ENCODE measurements around the gene QARS1. TPM values are rescaled to one million over a fixed set of nuclear protein-coding genes. Genes with fewer than 3 reads are reported as not detected.

The QARS1 gene
- total and polyA plus RNA-seq, 9 donors = 232 to 290 (median 272) TPM

- 2% methylated on average over 16 of the region's 30 CpGs for WGBS (ENCODE audit: insufficient coverage)
These were observed 28.8 kb upstream of the QARS1 start for GRCh38 chr3:49133226-49133951.

DNA sequence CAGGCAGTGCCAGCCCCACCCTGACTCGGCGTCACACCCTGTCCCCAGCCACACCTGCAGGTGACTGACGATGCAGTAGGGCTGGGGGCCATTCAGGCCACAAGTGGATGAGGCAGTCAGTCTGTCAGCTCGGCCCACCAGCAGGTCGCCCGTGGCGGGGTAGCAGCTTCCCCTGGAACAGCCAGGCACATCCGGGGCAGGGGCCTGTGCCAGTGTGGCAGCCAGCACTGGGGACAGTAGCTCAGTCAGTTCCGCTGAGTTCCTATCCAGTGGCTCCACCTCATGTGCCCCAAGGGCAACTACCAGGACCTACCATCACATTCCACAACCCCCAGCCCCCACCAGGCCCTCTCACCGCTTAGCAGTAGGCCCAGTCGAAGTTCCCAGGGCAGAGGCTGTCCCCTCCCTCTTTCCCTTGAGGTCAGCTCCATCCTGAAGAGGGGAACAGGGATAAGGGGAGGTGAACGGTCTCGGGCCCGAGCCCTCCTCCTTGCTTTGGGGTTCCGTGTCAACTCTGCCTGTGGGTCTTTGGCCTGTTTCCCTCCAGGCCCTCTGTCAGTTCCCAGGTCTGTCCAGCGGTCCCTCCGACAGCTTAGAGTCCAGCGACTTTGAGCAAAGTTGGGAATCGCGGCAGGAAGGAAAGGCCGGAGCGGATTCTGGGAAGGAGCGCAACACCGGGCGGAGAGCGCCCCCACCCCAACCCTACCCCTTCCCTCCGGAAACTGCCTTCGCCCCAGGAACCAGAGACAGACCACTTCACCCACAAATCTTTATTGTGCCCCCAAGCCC lies 28.1 kb upstream of the QARS1 start, which contains the start of gene LAMB2:
LAMB2 (minus strand) TSS at position 614 of the 789 bp plus-strand sequence; CDS start at position 431, 183 bp downstream.
- peaks cover 33% of the 10 kb centered on the region for H3K4me1 ChIP-seq (ENCODE audit: control insufficient read depth, insufficient read depth, low read length)
- no peaks in the 10 kb centered on the region for H3K9me3 ChIP-seq (replicated peaks; ENCODE audit: control insufficient read depth, low read depth, low read length)
- H3K36me3 ChIP-seq (ENCODE audit: control insufficient read depth, insufficient read depth, low read length) = peaks cover 40% of the 10 kb centered on the region
- DNase-seq = peak; percentile 93
- WGBS (ENCODE audit: insufficient coverage) = 11% methylated on average over 11 of the region's 28 CpGs
- H3K4me3 ChIP-seq (ENCODE audit: low read length) = peak within 1 kb of the TSS; percentile 95
- no peaks in the 10 kb centered on the region for H3K27me3 ChIP-seq (ENCODE audit: control insufficient read depth, insufficient read depth, low read length)
- H3K27ac ChIP-seq (ENCODE audit: low read length) = peak within 1 kb of the TSS; percentile 87

More at GRCh38 chr3:49133226-49133951, 28.8 kb upstream of the QARS1 start:
- no peaks in the 10 kb centered on the region for H3K27me3 ChIP-seq (ENCODE audit: control insufficient read depth, insufficient read depth, low read length)
- H3K36me3 ChIP-seq (ENCODE audit: control insufficient read depth, insufficient read depth, low read length) = peaks cover 35% of the 10 kb centered on the region
- H3K4me1 ChIP-seq (ENCODE audit: control insufficient read depth, insufficient read depth, low read length) = peaks cover 33% of the 10 kb centered on the region
- H3K9me3 ChIP-seq (replicated peaks; ENCODE audit: control insufficient read depth, low read depth, low read length) = no peaks in the 10 kb centered on the region
- peak; percentile 96 for DNase-seq
- peak overlapping the region; percentile 87 for H3K27ac ChIP-seq (ENCODE audit: low read length)
- peak overlapping the region; percentile 95 for H3K4me3 ChIP-seq (ENCODE audit: low read length)

DNA sequence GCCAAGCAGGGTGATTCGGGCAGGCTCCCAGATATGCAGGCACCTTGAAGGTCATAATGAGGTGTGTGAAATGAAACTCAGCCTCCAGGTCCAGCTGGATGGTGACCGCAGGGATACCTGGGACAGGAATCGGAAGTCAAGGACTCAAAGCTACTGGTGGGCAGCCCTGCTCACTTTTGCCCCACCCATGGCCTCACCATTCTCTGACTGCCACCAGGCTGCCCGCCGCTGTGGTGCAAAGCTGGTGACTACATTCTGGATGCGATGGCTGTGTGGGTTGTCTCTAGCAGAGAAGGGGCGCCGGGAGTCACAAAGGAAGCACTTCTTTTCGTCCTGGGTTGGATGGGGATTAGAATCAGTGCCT lies 27.5 kb upstream of the QARS1 start:
- Histone ChIP-seq H3K27me3 (ENCODE audit: control insufficient read depth, insufficient read depth, low read length) (no peaks in the 10 kb centered on the region), H3K36me3 (ENCODE audit: control insufficient read depth, insufficient read depth, low read length) (peaks cover 42% of the 10 kb centered on the region), H3K9me3 (replicated peaks; ENCODE audit: control insufficient read depth, low read depth, low read length) (no peaks in the 10 kb centered on the region), H3K27ac (ENCODE audit: low read length) (peak overlapping the region; percentile 87), H3K4me3 (ENCODE audit: low read length) (peak overlapping the region; percentile 95), H3K4me1 (ENCODE audit: control insufficient read depth, insufficient read depth, low read length) (peaks cover 33% of the 10 kb centered on the region)
- DNase-seq = no peak
- WGBS (ENCODE audit: insufficient coverage) = 43% methylated on average over 2 of the region's 9 CpGs

DNA sequence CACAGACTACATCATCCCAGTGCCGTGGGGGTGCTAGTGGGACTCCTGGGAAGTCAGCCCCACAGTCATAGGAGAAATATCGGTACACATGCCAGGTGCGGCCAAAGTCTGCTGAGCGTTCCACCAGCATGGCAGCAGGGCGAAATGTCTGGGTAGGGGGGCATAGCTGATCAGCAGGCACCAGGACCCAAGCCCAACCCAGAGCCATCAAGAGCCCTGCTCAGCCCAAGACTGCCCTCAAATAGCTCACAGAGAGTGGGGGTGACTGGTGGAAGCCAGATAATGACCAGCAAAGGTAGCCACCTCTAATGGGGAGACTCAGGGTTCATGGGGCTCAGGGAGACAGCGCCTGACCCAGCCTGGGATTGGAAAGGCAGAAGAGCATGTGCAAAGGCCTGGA lies 27.0 kb upstream of the QARS1 start:
- H3K9me3 ChIP-seq (replicated peaks; ENCODE audit: control insufficient read depth, low read depth, low read length) = no peaks in the 10 kb centered on the region
- WGBS (ENCODE audit: insufficient coverage) = 89% methylated on average over 6 of the region's 6 CpGs
- no peak for DNase-seq
- H3K4me3 ChIP-seq (ENCODE audit: low read length) = peak overlapping the region; percentile 95
- peak overlapping the region; percentile 13 for H3K27ac ChIP-seq (ENCODE audit: low read length)
- H3K27me3 ChIP-seq (ENCODE audit: control insufficient read depth, insufficient read depth, low read length) = no peaks in the 10 kb centered on the region
- H3K4me1 ChIP-seq (ENCODE audit: control insufficient read depth, insufficient read depth, low read length) = peaks cover 33% of the 10 kb centered on the region
- H3K36me3 ChIP-seq (ENCODE audit: control insufficient read depth, insufficient read depth, low read length) = peaks cover 46% of the 10 kb centered on the region

- peak overlapping the region; percentile 13 for H3K27ac ChIP-seq (ENCODE audit: low read length)
These were observed 26.5 kb upstream of the QARS1 start for GRCh38 chr3:49131040-49131439.

DNA sequence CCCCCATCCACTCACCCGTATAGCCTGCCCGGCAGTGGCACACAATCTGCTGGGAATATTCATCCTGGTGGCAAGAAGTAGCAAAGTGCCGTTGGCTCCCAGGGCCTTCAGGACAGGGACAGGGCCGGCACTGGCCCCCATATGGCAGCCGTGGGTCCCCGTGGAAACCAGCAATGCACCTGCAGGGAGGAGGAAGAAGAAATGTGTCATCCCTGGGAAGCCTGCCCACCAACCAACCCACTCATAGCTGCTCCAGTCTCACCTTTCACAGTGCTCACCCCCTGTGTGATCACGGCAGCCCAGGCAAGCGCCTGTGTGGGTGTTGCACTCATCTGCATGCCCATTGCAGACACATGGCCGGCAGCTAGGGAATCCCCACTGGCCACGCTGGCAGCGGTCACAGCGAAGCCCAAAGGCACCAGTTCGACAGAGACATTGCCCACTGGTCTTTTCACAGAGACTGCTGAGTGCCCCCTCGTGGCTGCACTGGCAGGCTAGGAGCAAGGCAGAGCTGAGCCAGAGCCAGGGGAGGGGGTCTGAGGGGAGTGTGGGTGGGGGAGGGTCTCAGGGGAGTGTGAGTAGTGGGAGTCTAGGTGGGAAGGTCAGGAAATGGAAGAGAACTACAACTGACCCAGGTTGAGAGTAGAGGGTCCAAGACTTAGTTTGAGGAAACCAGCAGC lies 20.6 kb upstream of the QARS1 start:
- WGBS (ENCODE audit: insufficient coverage) = 63% methylated on average over 10 of the region's 14 CpGs
- peaks cover 84% of the 10 kb centered on the region for H3K36me3 ChIP-seq (ENCODE audit: control insufficient read depth, insufficient read depth, low read length)
- no peaks in the 10 kb centered on the region for H3K9me3 ChIP-seq (replicated peaks; ENCODE audit: control insufficient read depth, low read depth, low read length)
- peaks cover 9% of the 10 kb centered on the region for H3K4me1 ChIP-seq (ENCODE audit: control insufficient read depth, insufficient read depth, low read length)
- H3K27ac ChIP-seq (ENCODE audit: low read length) = no peak overlapping the region
- no peak overlapping the region for H3K4me3 ChIP-seq (ENCODE audit: low read length)
- no peak for DNase-seq
- no peaks in the 10 kb centered on the region for H3K27me3 ChIP-seq (ENCODE audit: control insufficient read depth, insufficient read depth, low read length)

More at GRCh38 chr3:49131040-49131439, 26.5 kb upstream of the QARS1 start:
- WGBS (ENCODE audit: insufficient coverage) = 86% methylated on average over 6 of the region's 12 CpGs
- H3K9me3 ChIP-seq (replicated peaks; ENCODE audit: control insufficient read depth, low read depth, low read length) = no peaks in the 10 kb centered on the region
- no peak for DNase-seq
- H3K4me3 ChIP-seq (ENCODE audit: low read length) = peak overlapping the region; percentile 95
- peaks cover 33% of the 10 kb centered on the region for H3K4me1 ChIP-seq (ENCODE audit: control insufficient read depth, insufficient read depth, low read length)
- H3K27me3 ChIP-seq (ENCODE audit: control insufficient read depth, insufficient read depth, low read length) = no peaks in the 10 kb centered on the region
- peaks cover 51% of the 10 kb centered on the region for H3K36me3 ChIP-seq (ENCODE audit: control insufficient read depth, insufficient read depth, low read length)

- Histone ChIP-seq H3K4me1 (ENCODE audit: control insufficient read depth, insufficient read depth, low read length) (peaks cover 15% of the 10 kb centered on the region), H3K27me3 (ENCODE audit: control insufficient read depth, insufficient read depth, low read length) (no peaks in the 10 kb centered on the region), H3K27ac (ENCODE audit: low read length) (no peak overlapping the region), H3K36me3 (ENCODE audit: control insufficient read depth, insufficient read depth, low read length) (peaks cover 77% of the 10 kb centered on the region), H3K4me3 (ENCODE audit: low read length) (no peak overlapping the region), H3K9me3 (replicated peaks; ENCODE audit: control insufficient read depth, low read depth, low read length) (no peaks in the 10 kb centered on the region)
- DNase-seq = no peak
- WGBS (ENCODE audit: insufficient coverage) = 90% methylated on average over 7 of the region's 7 CpGs
These were observed 19.6 kb upstream of the QARS1 start for GRCh38 chr3:49124203-49124602.

- H3K36me3 ChIP-seq (ENCODE audit: control insufficient read depth, insufficient read depth, low read length) = peaks cover 77% of the 10 kb centered on the region
- WGBS (ENCODE audit: insufficient coverage) = 93% methylated on average over 15 of the region's 17 CpGs
- DNase-seq = no peak
- no peak overlapping the region for H3K27ac ChIP-seq (ENCODE audit: low read length)
- no peaks in the 10 kb centered on the region for H3K27me3 ChIP-seq (ENCODE audit: control insufficient read depth, insufficient read depth, low read length)
- no peaks in the 10 kb centered on the region for H3K9me3 ChIP-seq (replicated peaks; ENCODE audit: control insufficient read depth, low read depth, low read length)
- peaks cover 18% of the 10 kb centered on the region for H3K4me1 ChIP-seq (ENCODE audit: control insufficient read depth, insufficient read depth, low read length)
- no peak overlapping the region for H3K4me3 ChIP-seq (ENCODE audit: low read length)
These were observed 19.1 kb upstream of the QARS1 start for GRCh38 chr3:49123687-49124086.

DNA sequence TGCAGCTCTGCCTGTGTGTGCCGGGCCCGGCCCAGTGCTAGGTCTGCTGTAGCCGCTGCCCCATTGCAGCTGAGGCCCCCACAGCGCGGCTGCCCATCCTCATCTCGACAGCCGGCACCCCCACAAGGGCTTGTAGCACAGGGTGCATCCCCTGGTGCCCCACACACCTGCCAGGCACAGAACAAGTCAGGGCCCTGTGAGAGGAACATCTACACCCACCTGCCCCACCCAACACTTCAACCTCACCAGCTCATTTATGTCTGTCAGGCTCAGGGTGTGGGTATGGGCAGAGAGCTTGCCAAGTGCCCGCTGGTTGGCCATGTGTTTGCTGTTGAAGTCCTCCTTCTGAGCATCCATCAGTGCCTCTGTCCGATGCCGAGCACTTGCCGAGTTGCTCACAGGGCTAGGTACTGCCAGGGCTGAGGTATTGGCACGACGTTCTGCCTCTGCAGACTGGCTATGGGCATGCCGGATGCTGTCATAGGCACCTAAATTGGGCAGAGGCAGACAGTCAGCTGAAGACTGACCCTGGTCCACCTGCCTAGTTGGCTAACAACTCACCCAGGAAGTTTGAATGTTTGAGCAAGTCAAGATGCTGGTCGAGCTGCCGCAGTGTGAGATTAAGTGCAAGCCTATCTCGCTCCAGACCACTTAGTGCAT lies 18.5 kb upstream of the QARS1 start:
- Histone ChIP-seq H3K36me3 (ENCODE audit: control insufficient read depth, insufficient read depth, low read length) (peaks cover 77% of the 10 kb centered on the region), H3K9me3 (replicated peaks; ENCODE audit: control insufficient read depth, low read depth, low read length) (no peaks in the 10 kb centered on the region), H3K27ac (ENCODE audit: low read length) (no peak overlapping the region), H3K27me3 (ENCODE audit: control insufficient read depth, insufficient read depth, low read length) (no peaks in the 10 kb centered on the region), H3K4me3 (ENCODE audit: low read length) (no peak overlapping the region), H3K4me1 (ENCODE audit: control insufficient read depth, insufficient read depth, low read length) (peaks cover 18% of the 10 kb centered on the region)
- no peak for DNase-seq
- WGBS (ENCODE audit: insufficient coverage) = 96% methylated on average over 16 of the region's 17 CpGs
